Stimulated activated CD8-positive, alpha-beta memory T cell treated with anti-CD3 and anti-CD28 coated beads, Interleukin-15, amount 100 ng/mL, for 24 hours (primary cell): ENCODE measurements around the gene C5orf58.

ENCODE experiments used
- DNase-seq: peaks from one replicate; pipeline ENCODE4 v3.0.0-alpha.2; 2020; ENCODE audit warnings: low read depth

The C5orf58 gene

GRCh38 chr5:170283296-170283695 is 50.5 kb downstream of the C5orf58 start:
- DNase-seq = no peak

DNA sequence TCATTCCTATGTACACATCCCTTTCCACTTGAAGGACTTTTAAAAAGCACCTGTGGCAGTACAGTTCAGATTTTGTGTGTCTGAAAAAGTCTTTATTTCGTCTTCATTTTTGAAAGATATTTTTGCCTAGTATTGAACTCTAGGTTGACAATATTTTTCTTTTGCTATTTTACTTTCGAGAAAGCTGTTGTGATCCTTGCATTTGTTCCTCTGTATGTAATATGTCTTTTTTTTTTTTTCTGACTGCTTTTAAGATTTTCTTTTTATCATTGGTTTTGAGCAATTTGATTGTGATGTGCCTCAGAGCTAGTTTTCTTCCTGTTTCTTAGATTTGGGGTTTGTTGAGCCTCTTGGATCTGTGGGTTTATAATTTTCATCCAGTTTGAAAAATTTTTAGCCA is 51.4 kb downstream of the C5orf58 start:
- no peak for DNase-seq

- DNase-seq = no peak
These were observed 52.4 kb downstream of the C5orf58 start for GRCh38 chr5:170285181-170285580.

GRCh38 chr5:170286386-170286925 is 53.7 kb downstream of the C5orf58 start:
- DNase-seq = no peak

DNA sequence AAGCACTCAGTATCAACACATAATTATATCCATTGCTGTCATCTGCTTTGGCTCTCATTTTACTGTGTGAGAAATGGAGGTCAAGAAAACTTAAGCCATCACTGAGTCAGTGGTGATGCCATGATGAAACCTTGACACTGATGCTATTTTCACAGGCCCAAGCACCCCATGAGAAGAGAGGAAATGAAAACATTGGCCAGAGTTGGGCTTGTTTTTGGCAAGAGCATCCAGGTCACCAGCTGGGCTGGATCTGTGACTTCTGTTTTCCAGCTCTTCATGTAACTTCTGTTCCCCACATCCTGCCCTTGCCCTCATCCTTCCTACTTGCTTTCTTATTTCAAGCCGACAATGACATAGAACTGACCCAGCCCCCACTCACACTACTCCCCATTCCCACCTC is 54.7 kb downstream of the C5orf58 start:
- no peak for DNase-seq

- no peak for DNase-seq
These were observed 55.4 kb downstream of the C5orf58 start for GRCh38 chr5:170288151-170288550.

DNA sequence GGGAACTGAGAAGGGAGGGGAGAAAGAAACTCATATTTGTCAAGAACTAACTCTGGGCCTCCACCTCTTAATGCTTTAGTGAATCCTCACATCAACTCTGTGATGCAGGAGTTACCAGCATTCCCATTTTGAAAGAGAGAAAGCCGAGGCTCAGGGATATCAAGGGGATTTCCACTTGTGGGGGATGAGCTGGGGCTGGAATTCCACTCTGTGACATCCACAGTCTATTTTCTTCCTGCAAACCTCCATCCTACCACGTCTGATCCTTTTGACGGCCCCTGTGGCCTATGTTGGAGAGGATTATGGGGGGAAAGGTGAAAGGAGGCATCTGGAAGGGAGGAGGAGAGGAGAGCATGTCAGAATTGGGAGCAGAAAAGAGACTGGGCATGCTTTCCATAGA is 55.8 kb downstream of the C5orf58 start:
- DNase-seq = no peak

DNA sequence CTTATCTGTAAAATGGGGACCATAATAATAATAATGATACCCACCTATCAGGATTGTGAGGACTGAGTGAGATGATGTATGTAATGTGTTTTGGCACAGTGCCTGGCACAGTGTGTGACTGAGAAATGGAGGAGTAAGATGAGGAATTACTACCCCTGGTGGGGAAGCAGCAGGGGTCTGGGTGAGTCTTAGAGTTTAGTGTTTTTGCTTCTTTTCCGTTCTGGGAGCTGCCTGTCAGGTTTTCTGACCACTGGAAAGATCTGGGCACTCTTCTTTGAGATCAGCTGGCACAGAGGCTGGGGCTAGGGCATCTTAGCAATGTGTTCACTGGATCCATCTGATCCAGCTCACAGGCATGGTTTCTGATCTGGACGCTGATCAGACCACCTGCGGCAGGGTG is 56.3 kb downstream of the C5orf58 start:
- no peak for DNase-seq

DNA sequence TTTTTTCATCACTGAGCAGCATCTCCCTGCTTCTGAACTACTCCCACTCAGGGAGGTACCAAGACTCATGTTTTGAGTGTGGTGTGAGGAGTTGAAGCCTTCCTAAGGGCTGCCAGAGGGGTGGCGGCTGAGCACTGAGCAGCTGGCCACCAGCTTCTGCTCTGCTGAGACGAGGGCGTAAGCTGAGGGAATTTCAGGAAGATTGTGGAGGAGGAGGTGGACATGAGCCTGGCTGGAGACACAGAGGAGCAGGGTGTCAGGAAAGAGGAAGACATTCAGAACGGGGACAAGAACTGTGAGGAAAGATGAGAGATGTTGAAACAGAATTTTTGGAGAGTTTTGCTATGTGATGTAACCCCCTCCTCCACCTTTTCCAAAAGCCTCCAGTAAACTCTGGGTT is 57.0 kb downstream of the C5orf58 start:
- DNase-seq = no peak

DNA sequence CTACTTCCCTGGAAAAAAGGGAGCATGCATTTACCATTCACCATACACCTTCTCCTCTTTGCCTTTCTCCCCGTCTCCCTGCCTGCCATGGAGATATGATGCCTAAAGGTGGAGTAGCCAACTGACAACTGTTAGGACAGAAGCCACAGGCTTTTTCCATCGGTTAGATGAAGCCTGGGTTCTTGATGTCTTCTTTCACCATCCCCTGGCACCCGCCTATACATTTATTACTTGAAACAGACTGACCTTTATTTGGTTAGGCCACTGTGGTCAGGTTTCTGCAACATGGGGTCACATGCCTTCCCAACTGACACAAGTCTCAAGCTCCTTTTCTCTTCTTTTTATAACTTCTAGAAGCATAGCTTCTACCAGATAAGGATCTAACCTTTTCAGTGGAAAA is 57.7 kb downstream of the C5orf58 start:
- no peak for DNase-seq

DNA sequence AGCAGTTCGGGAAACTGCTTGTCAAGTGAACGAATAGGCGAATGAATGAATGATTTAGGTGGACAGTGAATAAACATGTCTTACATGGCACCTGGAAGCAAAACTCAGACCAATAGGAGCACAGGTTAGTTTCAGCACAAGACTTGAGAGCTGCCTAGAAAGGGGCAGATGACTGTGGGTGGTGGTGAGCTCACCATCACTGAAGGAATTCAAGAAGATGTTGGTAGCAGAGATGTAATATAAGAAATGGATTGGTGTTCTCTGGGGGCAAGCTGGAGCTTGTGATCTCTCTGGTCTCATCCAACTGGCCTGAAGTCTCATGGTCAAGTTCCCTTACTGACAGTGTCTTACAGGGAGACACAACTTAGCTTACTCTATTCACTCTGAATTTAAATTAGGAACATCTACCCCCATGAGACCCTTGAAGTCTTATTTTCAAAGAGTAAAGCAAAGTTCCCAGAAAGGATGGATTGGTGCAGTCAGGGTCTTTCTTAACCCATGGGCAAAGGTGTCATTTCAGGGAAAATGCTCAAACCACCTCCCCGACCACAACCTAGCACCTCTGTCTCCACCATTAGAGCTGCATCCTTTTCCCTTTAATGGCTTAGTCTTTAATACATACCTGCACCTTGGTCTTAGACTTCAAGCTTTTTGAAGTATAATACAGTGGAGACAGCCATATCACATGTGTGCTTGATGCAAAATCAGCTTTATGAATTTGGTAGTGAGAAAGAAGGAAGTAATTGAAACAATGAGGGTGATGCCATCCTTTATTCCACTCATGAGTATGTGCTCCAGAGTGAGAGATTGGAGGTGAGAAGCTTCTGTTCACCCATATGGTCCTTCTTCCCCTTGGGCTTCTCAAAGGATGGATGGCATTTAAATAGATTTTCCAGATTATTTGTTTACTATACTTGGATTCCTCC is 59.7 kb downstream of the C5orf58 start:
- DNase-seq = no peak

GRCh38 chr5:170293273-170293672 is 60.5 kb downstream of the C5orf58 start:
- DNase-seq = no peak

DNA sequence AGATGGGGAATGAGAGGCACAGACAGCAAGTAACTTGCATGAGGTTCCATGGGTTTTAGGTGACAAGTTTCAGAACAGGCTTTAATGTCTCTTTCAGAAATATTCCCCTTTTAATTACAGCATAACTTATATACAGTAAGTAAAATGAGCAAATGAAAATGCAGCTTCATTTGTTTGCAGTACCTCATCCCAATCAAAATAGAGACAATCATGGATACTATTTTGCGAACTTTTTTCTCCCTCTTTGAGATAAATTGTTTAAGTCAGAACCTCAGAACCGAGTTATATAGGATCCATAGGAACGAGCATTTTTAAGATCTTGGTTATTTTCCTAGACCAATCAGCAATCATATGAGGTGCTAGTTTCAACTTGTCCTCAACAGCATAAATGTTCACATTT is 61.3 kb downstream of the C5orf58 start:
- DNase-seq = no peak

- DNase-seq = no peak
These were observed 61.8 kb downstream of the C5orf58 start for GRCh38 chr5:170294556-170294955.
